Endodermal cell (in vitro differentiated cells): ENCODE data around the gene OR10AG1. TPM values are rescaled to one million over a fixed set of nuclear protein-coding genes. Genes with fewer than 3 reads are reported as not detected.

ENCODE experiments used
- DNase-seq: peaks from one replicate; pipeline ENCODE4 v3.0.0-alpha.2; 2017
- H3K27ac ChIP-seq: 2 replicates; pipeline ENCODE4 v1.5.1; 2013; ENCODE audit warnings: mild to moderate bottlenecking, low read depth, low read length, moderate library complexity
- H3K27me3 ChIP-seq: 2 replicates; pipeline ENCODE4 v1.6.1; 2013; ENCODE audit warnings: mild to moderate bottlenecking, low read length, moderate library complexity; ENCODE audit not compliant: insufficient read depth, control insufficient read depth, poor library complexity, severe bottlenecking
- H3K36me3 ChIP-seq: 2 replicates; pipeline ENCODE4 v1.7.0; 2013; ENCODE audit warnings: mild to moderate bottlenecking, low read length, moderate library complexity; ENCODE audit not compliant: control insufficient read depth, insufficient read depth
- H3K4me1 ChIP-seq: one replicate; pipeline ENCODE4 v1.7.0; 2013; ENCODE audit warnings: low read length; ENCODE audit not compliant: control insufficient read depth, insufficient read depth
- H3K4me3 ChIP-seq: 2 replicates; pipeline ENCODE4 v1.5.1; 2013; ENCODE audit warnings: mild to moderate bottlenecking, low read length, moderate library complexity
- H3K9ac ChIP-seq: 2 replicates; pipeline ENCODE4 v1.6.1; 2013; ENCODE audit warnings: mild to moderate bottlenecking, low read length, moderate library complexity; ENCODE audit not compliant: poor library complexity, severe bottlenecking; ENCODE audit errors: extremely low read depth
- H3K9me3 ChIP-seq: 2 replicates; pipeline ENCODE4 v1.6.1; 2013; ENCODE audit warnings: mild to moderate bottlenecking, low read length, moderate library complexity; ENCODE audit not compliant: control insufficient read depth
- H3K27ac Mint-ChIP-seq: 2 replicates; pipeline ENCODE4 v1.8.0; 2020; ENCODE audit warnings: mixed read lengths
- H3K27me3 Mint-ChIP-seq: 2 replicates; pipeline ENCODE4 v1.8.0; 2021; ENCODE audit warnings: mild to moderate bottlenecking, mixed read lengths; ENCODE audit not compliant: insufficient read depth
- H3K36me3 Mint-ChIP-seq: 2 replicates; pipeline ENCODE4 v1.8.0; 2020; ENCODE audit warnings: low read depth, mixed read lengths
- H3K4me1 Mint-ChIP-seq: 2 replicates; pipeline ENCODE4 v1.8.0; 2020; ENCODE audit warnings: mixed read lengths
- H3K4me3 Mint-ChIP-seq: 2 replicates; pipeline ENCODE4 v1.8.0; 2020; ENCODE audit warnings: mild to moderate bottlenecking, moderate library complexity, mixed read lengths
- H3K9me3 Mint-ChIP-seq: 2 replicates; pipeline ENCODE4 v1.8.0; 2020; ENCODE audit warnings: mild to moderate bottlenecking, mixed read lengths
- WGBS, 2 experiments: methylation state at CpG; one replicate each; pipeline versions ENCODE4 v1.1.5 to v1.1.7; 2013; ENCODE audit warnings: missing lambda C conversion rate in 2 of 2, mixed read lengths in 1 of 2; ENCODE audit not compliant: insufficient coverage in 1 of 2, insufficient read length in 1 of 2; 5-methylcytosine and 5-hydroxymethylcytosine counted together
- long read RNA-seq, 4 experiments: library from polyadenylated mRNA in 2 of 4; library from RNA in 1 of 4; library from capped mRNA in 1 of 4; stranded (forward) in 3 of 4; unstranded in 1 of 4; transcript quantifications; one replicate each; pipeline ENCODE4 v2.0.0, GENCODE V29; 2020 to 2021; ENCODE audit warnings: inconsistent platforms in 1 of 4
- polyA plus RNA-seq, 2 experiments: library from polyadenylated mRNA; stranded (reverse); fragments of 50-300 nt; gene quantifications; one replicate each; pipeline ENCODE4 v1.2.3, GENCODE V29; 2013
- total RNA-seq, 2 donors: library from RNA; stranded (reverse); fragmentation: NEBNext Ultra II Directional in 1 of 2; extraction: Animal tissue kit (Norgen Biotek cat#: 25700) in 1 of 2; gene quantifications; 2 replicates in 1 of 2; 3 replicates in 1 of 2; pipeline ENCODE4 v1.2.1, GENCODE V29; 2021
- TF ChIP-seq, protein P1 (sequence below): fragments of 200-600 bp; sonication (generic); conservative IDR thresholded peaks from 2 replicates; pipeline ENCODE4 v1.5.0; 2021; ENCODE audit warnings: antibody characterized with exemption, mild to moderate bottlenecking

OR10AG1 gene, protein sequence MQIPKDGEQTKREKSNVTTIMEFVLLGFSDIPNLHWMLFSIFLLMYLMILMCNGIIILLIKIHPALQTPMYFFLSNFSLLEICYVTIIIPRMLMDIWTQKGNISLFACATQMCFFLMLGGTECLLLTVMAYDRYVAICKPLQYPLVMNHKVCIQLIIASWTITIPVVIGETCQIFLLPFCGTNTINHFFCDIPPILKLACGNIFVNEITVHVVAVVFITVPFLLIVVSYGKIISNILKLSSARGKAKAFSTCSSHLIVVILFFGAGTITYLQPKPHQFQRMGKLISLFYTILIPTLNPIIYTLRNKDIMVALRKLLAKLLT
- not detected for total RNA-seq
- polyA plus RNA-seq (2013, experiment 1 of 2), result not detected
- not detected for polyA plus RNA-seq (2013, experiment 2 of 2)
- long read RNA-seq, experiment 1, result 0 reads
- long read RNA-seq, experiment 2, result 0 reads
- long read RNA-seq, experiment 3, result 0 reads
- long read RNA-seq, experiment 4, result 0 reads

DNA sequence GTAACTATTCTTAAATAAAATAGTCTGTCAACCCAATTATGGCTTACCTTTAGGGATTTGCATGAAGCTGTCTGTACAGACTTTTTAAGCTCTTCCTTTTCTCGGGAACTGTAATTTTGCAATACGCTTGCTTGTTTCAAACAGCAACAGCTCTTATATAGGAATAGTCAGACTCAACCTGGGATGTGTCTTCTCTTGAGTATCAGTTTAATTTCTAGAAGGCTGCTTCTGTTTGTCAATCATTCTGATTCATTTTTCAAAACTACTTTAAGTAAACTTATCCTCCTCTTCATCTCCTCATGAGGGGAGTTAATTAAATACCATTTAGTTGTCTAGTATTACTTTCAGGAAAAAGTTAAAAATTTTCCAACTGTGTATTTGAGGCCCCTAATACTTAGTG, at the start of gene OR10AG1:
TSS of gene OR10AG1 (minus strand) at position 101 of the 400 bp plus-strand sequence. CDS start at position 63, 38 bp downstream.
- Mint-ChIP-seq H3K27me3 (no peaks in the 10 kb centered on the region), H3K4me1 (peaks cover 6% of the 10 kb centered on the region), H3K9me3 (no peaks in the 10 kb centered on the region), H3K4me3 (no peak within 1 kb of the TSS), H3K36me3 (no peaks in the 10 kb centered on the region), H3K27ac (no peak within 1 kb of the TSS)
- no peak within 1 kb of the TSS for H3K27ac ChIP-seq
- no peak for DNase-seq
- no peaks in the 10 kb centered on the region for H3K9me3 ChIP-seq
- H3K4me1 ChIP-seq, result no peaks in the 10 kb centered on the region
- H3K4me3 ChIP-seq, result no peak within 1 kb of the TSS
- WGBS, 2 experiments, result 98 to 100% methylated on average over 2 of the region's 2 CpGs
- no peak within 1 kb of the TSS for H3K9ac ChIP-seq
- H3K36me3 ChIP-seq, result no peaks in the 10 kb centered on the region
- TF ChIP-seq, protein P1, sequence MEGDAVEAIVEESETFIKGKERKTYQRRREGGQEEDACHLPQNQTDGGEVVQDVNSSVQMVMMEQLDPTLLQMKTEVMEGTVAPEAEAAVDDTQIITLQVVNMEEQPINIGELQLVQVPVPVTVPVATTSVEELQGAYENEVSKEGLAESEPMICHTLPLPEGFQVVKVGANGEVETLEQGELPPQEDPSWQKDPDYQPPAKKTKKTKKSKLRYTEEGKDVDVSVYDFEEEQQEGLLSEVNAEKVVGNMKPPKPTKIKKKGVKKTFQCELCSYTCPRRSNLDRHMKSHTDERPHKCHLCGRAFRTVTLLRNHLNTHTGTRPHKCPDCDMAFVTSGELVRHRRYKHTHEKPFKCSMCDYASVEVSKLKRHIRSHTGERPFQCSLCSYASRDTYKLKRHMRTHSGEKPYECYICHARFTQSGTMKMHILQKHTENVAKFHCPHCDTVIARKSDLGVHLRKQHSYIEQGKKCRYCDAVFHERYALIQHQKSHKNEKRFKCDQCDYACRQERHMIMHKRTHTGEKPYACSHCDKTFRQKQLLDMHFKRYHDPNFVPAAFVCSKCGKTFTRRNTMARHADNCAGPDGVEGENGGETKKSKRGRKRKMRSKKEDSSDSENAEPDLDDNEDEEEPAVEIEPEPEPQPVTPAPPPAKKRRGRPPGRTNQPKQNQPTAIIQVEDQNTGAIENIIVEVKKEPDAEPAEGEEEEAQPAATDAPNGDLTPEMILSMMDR, result no peak
- no peaks in the 10 kb centered on the region for H3K27me3 ChIP-seq

DNA sequence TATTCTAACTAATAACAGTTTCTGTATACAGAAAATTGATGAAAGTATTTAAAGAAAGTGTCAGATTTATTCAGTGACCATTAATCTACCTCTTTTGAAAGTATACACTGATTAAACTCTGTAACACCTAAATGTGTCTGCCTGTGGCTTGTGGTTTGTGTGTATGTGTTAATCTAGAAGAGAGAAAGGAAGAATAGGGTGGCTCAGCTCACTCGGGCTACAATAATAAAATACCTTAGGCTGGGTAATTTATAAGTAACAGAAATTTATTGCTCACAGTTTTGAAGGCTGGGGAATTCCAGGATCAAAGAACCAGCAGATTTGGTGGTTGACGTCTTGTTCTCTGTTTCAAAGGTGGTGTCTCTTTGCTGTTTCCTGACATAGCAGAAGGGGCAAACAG, 44.1 kb upstream of the OR10AG1 start:
- H3K27me3 ChIP-seq, result no peaks in the 10 kb centered on the region
- TF ChIP-seq, protein P1, result no peak
- Mint-ChIP-seq H3K27me3 (no peaks in the 10 kb centered on the region), H3K4me1 (no peaks in the 10 kb centered on the region), H3K9me3 (no peaks in the 10 kb centered on the region), H3K36me3 (no peaks in the 10 kb centered on the region), H3K27ac (no peak overlapping the region), H3K4me3 (no peak overlapping the region)
- no peaks in the 10 kb centered on the region for H3K4me1 ChIP-seq
- H3K9ac ChIP-seq, result no peak overlapping the region
- H3K27ac ChIP-seq, result no peak overlapping the region
- no peak overlapping the region for H3K4me3 ChIP-seq
- DNase-seq, result no peak
- H3K9me3 ChIP-seq, result peaks cover 9% of the 10 kb centered on the region
- H3K36me3 ChIP-seq, result no peaks in the 10 kb centered on the region
- 86 to 96% methylated on average over 1 to 2 of the region's 2 CpGs for WGBS, 2 experiments

DNA sequence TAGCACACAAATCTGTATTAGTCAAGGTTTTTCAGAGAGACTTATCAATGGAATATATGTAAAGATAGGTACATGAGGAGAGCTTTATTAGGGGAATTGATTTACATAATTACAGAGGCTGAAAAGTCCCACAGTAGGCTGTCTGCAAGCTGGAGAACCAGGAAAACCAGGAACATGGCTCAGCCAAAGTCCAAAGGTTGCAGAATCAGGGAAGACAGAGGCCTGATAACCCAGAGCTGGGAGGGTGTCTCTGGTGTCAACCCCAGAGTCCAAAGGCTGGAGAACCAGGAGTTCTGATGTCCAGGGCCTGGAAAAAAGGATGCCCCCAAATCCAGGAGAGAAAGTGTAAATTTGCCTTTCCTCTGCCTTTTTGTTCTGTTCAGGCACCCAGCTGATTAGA, 41.0 kb upstream of the OR10AG1 start:
- Histone ChIP-seq H3K9me3 (peaks cover 9% of the 10 kb centered on the region), H3K27ac (no peak overlapping the region), H3K9ac (no peak overlapping the region), H3K36me3 (no peaks in the 10 kb centered on the region), H3K4me1 (no peaks in the 10 kb centered on the region), H3K4me3 (no peak overlapping the region), H3K27me3 (no peaks in the 10 kb centered on the region)
- H3K27me3 Mint-ChIP-seq, result no peaks in the 10 kb centered on the region
- H3K4me3 Mint-ChIP-seq, result no peak overlapping the region
- H3K27ac Mint-ChIP-seq, result no peak overlapping the region
- no peaks in the 10 kb centered on the region for H3K36me3 Mint-ChIP-seq
- H3K4me1 Mint-ChIP-seq, result no peaks in the 10 kb centered on the region
- no peaks in the 10 kb centered on the region for H3K9me3 Mint-ChIP-seq
- no peak for DNase-seq
- TF ChIP-seq, protein P1, result no peak
